Hepatocyte (in vitro differentiated cells): ENCODE results near the gene COA1. TPM values are rescaled to one million over a fixed set of nuclear protein-coding genes. Genes with fewer than 3 reads are reported as not detected.
A peak's percentile ranks its signal among the peaks of the same experiment; 100 is the strongest.

Experiments used
- DNase-seq: peaks from one replicate; pipeline ENCODE4 v3.0.0-alpha.2; 2016; ENCODE audit warnings: low spot score
- H2AFZ ChIP-seq: fragments of 200-600 bp; sonication (generic); 2 replicates; pipeline ENCODE4 v1.6.0; 2016; ENCODE audit warnings: antibody characterized with exemption, mild to moderate bottlenecking
- H3K27ac ChIP-seq: fragments of 200-600 bp; sonication (generic); 2 replicates; pipeline ENCODE4 v1.5.1; 2016; ENCODE audit warnings: mild to moderate bottlenecking
- H3K27me3 ChIP-seq: fragments of 200-600 bp; sonication (generic); 2 replicates; pipeline ENCODE4 v1.6.1; 2016
- H3K36me3 ChIP-seq: fragments of 200-600 bp; sonication (generic); replicated peaks from 2 replicates; pipeline ENCODE4 v1.5.1; 2016; ENCODE audit warnings: low read depth; ENCODE audit not compliant: insufficient read depth
- H3K4me1 ChIP-seq: fragments of 200-600 bp; sonication (generic); 2 replicates; pipeline ENCODE4 v1.5.1; 2016; ENCODE audit warnings: mild to moderate bottlenecking, moderate library complexity; ENCODE audit not compliant: insufficient read depth
- H3K4me2 ChIP-seq: fragments of 200-600 bp; sonication (generic); 2 replicates; pipeline ENCODE4 v1.6.0; 2016
- H3K4me3 ChIP-seq: fragments of 200-600 bp; sonication (generic); 2 replicates; pipeline ENCODE4 v1.5.1; 2016; ENCODE audit warnings: mild to moderate bottlenecking
- H3K79me2 ChIP-seq: fragments of 200-600 bp; sonication (generic); 2 replicates; pipeline ENCODE4 v1.6.0; 2017; ENCODE audit warnings: mild to moderate bottlenecking
- H3K9me2 ChIP-seq: fragments of 200-600 bp; sonication (generic); replicated peaks from 2 replicates; pipeline ENCODE4 v1.6.0; 2017; ENCODE audit warnings: mild to moderate bottlenecking; ENCODE audit not compliant: insufficient read depth
- H3K9me3 ChIP-seq: fragments of 200-600 bp; sonication (generic); 2 replicates; pipeline ENCODE4 v1.5.1; 2016; ENCODE audit warnings: low read depth, mild to moderate bottlenecking
- H4K20me1 ChIP-seq: fragments of 200-600 bp; sonication (generic); 2 replicates; pipeline ENCODE4 v1.6.0; 2016; ENCODE audit warnings: mild to moderate bottlenecking; ENCODE audit not compliant: insufficient read depth, poor library complexity, severe bottlenecking
- CTCF ChIP-seq: fragments of 200-600 bp; sonication (generic); IDR thresholded peaks from 2 replicates; pipeline ENCODE4 v1.5.1; 2016; ENCODE audit warnings: antibody characterized with exemption, mild to moderate bottlenecking; ENCODE audit not compliant: poor library complexity
- EZH2 ChIP-seq: fragments of 200-600 bp; sonication (generic); IDR thresholded peaks from 2 replicates; pipeline ENCODE4 v1.6.1; 2016; ENCODE audit warnings: antibody characterized with exemption, mild to moderate bottlenecking, borderline replicate concordance
- EZH2phosphoT487 ChIP-seq: fragments of 200-600 bp; sonication (generic); IDR thresholded peaks from one replicate; pipeline ENCODE4 v1.6.1; 2018; ENCODE audit warnings: antibody characterized with exemption, mild to moderate bottlenecking, low read depth, moderate library complexity; ENCODE audit not compliant: unreplicated experiment, severe bottlenecking
- WGBS: methylation state at CpG from one replicate; pipeline ENCODE4 v1.1.6; 2016; ENCODE audit warnings: low lambda C conversion rate; ENCODE audit errors: missing lambda C conversion rate; 5-methylcytosine and 5-hydroxymethylcytosine counted together
- polyA plus RNA-seq: library from polyadenylated mRNA; unstranded; fragments of >200 nt; fragmentation: Nextera tagmentation; extraction: Ambion mirVana; gene quantifications from 2 replicates; pipeline ENCODE4 v1.2.1, GENCODE V29; 2016
- total RNA-seq: library from RNA; depleted of rRNA; stranded (reverse); fragments of >200 nt; gene quantifications from 2 replicates; pipeline ENCODE4 v1.2.3, GENCODE V29; 2014

COA1 gene
- total and polyA plus RNA-seq, 2 experiments from 2014 or later = 52.1 to 55.2 TPM

DNA sequence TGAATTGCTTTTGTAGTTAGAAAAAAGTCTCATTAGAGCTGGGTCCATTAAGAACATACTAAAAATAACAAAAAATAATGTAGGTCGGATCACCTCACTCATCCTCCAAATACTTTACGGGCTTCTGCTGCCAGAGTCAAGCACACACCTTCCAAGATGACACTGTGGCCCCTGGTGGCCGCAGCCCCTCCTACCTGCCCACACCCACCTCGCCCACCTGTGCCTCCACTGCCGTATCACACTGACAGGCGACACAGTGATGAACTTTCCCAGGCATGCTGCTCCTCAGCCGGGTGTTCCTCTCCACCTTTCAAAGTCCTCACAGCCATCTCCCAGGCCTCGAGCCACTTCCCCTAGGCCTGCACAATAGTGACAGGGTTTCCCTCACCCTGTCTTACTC, 85.5 kb downstream of the COA1 start:
- H3K4me1 ChIP-seq = peaks cover 17% of the 10 kb centered on the region
- H2AFZ ChIP-seq = no peak overlapping the region
- H3K9me3 ChIP-seq = no peaks in the 10 kb centered on the region
- no peaks in the 10 kb centered on the region for H4K20me1 ChIP-seq
- no peak for DNase-seq
- H3K4me2 ChIP-seq = no peak overlapping the region
- no peak overlapping the region for H3K27ac ChIP-seq
- no peaks in the 10 kb centered on the region for H3K27me3 ChIP-seq
- H3K79me2 ChIP-seq = no peaks in the 10 kb centered on the region
- no peaks in the 10 kb centered on the region for H3K9me2 ChIP-seq
- no peak overlapping the region for H3K4me3 ChIP-seq
- 86% methylated on average over 8 of the region's 8 CpGs for WGBS
- H3K36me3 ChIP-seq = no peaks in the 10 kb centered on the region
- TF ChIP-seq EZH2phosphoT487 = no peak
- TF ChIP-seq CTCF = no peak
- no peak for TF ChIP-seq EZH2

GRCh38 chr7:43642897-43643630, 86.3 kb downstream of the COA1 start:
- Histone ChIP-seq H3K27ac (no peak overlapping the region), H2AFZ (no peak overlapping the region), H3K36me3 (no peaks in the 10 kb centered on the region), H3K4me1 (peaks cover 17% of the 10 kb centered on the region), H3K79me2 (no peaks in the 10 kb centered on the region), H3K4me3 (no peak overlapping the region), H4K20me1 (no peaks in the 10 kb centered on the region), H3K9me2 (no peaks in the 10 kb centered on the region), H3K9me3 (no peaks in the 10 kb centered on the region), H3K4me2 (no peak overlapping the region), H3K27me3 (no peaks in the 10 kb centered on the region)
- TF ChIP-seq EZH2phosphoT487 = no peak
- no peak for TF ChIP-seq CTCF
- TF ChIP-seq EZH2 = no peak
- DNase-seq = no peak
- WGBS = 94% methylated on average over 13 of the region's 13 CpGs

DNA sequence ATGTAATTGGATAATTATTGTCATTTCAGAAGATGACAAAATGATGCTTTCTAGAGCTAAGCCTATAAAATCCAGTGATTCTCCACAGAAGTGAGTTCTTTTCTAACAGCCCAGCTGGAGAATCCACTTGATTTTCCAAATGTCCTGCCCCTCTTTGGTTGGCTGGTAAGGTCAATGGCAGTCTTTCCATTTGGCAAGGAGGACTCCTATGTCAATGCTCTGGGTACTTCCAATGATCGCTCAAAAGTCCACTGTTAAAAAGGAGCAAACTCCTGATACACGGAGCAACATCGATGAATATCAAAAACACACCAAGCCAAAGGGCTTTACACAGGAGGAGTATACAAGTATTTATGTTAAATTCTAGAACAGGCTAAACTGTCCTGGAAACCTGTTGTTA, 88.6 kb downstream of the COA1 start:
- no peak for DNase-seq
- Histone ChIP-seq H3K4me2 (no peak overlapping the region), H3K4me3 (no peak overlapping the region), H3K79me2 (no peaks in the 10 kb centered on the region), H3K4me1 (peaks cover 4% of the 10 kb centered on the region), H3K36me3 (no peaks in the 10 kb centered on the region), H3K27ac (peak overlapping the region; percentile 36), H4K20me1 (peaks cover 3% of the 10 kb centered on the region), H2AFZ (no peak overlapping the region), H3K9me3 (no peaks in the 10 kb centered on the region), H3K27me3 (no peaks in the 10 kb centered on the region), H3K9me2 (no peaks in the 10 kb centered on the region)
- 96% methylated on average over 3 of the region's 3 CpGs for WGBS
- TF ChIP-seq EZH2 = no peak
- no peak for TF ChIP-seq EZH2phosphoT487
- TF ChIP-seq CTCF = no peak
